Subcutaneous adipose tissue (tissue), 4 donors: ENCODE measurements around the gene TTLL11. TPM values are rescaled to one million over a fixed set of nuclear protein-coding genes. Genes with fewer than 3 reads are reported as not detected.

ENCODE experiments used
- total RNA-seq, 4 donors: library from RNA; depleted of rRNA; stranded (reverse); fragments of >200 nt; gene quantifications; one replicate each; pipeline ENCODE4 v1.1.0, GENCODE V29; 2016
- TF ChIP-seq, protein P1 (sequence below): fragments of 450-650 bp; IDR thresholded peaks from one replicate; pipeline ENCODE4 v1.5.1; 2016; ENCODE audit warnings: low read depth, mild to moderate bottlenecking, control low read depth, antibody characterized with exemption, moderate library complexity

TTLL11 gene
- total RNA-seq, 4 donors from 2014 or later: 4.4 to 8.7 (median 6.4) TPM

DNA sequence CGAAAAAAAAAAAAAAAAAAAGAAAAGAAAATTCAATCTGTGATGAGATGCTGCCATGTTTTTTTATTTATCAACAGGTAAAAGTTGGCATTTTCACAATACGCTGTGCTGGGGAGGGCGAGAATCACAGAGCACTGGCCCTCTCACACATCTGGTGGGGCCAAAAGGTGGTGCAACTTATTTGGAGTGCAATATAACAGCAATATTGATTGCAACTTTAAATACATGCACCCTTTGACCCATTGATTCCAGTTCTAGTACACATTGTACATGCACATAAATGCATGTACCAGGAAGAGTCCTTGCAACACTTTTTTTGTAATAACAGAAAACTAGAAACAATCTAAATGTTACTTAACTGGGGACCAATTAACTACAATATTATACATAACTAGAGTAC lies 282.6 kb downstream of the TTLL11 start:
- TF ChIP-seq, protein P1, sequence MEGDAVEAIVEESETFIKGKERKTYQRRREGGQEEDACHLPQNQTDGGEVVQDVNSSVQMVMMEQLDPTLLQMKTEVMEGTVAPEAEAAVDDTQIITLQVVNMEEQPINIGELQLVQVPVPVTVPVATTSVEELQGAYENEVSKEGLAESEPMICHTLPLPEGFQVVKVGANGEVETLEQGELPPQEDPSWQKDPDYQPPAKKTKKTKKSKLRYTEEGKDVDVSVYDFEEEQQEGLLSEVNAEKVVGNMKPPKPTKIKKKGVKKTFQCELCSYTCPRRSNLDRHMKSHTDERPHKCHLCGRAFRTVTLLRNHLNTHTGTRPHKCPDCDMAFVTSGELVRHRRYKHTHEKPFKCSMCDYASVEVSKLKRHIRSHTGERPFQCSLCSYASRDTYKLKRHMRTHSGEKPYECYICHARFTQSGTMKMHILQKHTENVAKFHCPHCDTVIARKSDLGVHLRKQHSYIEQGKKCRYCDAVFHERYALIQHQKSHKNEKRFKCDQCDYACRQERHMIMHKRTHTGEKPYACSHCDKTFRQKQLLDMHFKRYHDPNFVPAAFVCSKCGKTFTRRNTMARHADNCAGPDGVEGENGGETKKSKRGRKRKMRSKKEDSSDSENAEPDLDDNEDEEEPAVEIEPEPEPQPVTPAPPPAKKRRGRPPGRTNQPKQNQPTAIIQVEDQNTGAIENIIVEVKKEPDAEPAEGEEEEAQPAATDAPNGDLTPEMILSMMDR: no peak

DNA sequence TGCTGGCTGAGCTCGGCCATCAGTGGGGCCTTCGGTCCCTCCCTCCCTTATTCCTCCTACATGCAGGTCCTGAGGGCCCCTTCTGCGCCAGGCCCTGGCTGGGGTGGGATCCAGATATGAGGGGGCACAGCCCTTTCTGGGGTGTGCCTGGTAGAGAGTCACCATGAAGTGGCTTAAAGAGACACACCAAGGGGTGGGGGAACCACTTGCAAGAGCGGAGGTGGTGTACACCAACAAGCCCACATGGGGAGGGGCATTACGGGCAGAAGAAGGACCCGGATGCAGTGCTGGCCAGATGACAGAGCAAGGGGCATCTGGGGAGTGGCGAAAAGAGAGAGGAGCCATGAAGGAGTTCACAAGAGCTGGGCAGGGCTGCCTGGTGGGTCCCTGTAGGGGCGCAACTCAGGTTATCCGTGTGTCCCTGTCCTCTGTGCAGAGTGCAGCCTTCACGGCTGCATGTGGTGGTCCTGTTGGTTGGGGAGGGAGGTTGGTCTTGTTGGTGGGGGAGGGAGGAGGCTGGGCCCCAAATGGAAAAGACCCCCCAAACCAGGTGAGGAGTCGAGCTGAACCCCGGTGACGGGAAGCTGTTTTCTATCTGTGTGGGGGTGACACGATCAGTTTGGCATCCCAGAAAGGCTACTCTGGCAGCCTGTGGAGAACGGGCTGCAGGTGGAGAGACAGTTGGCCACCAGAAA lies 283.6 kb downstream of the TTLL11 start:
- TF ChIP-seq, protein P1: no peak

DNA sequence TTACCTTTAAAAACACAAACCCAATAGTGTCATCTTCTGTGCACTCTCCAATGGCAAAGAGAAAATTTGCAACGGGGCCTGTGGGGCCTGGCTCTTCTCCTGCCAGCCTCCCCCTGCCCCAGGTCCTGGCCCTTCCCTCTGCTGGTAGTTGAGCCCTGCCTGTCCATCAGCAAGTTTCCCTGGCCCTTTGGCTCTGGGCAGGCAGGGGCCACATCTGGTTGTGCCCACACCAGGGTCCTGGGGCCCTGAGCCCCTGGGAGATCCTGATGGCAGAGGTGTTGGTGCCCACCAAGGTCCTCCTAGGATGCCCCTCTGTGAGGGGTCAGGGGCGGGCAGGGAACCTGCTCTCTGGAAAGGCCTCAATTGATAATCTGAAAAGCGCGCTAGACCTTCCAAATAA lies 284.3 kb downstream of the TTLL11 start:
- TF ChIP-seq, protein P1: no peak

DNA sequence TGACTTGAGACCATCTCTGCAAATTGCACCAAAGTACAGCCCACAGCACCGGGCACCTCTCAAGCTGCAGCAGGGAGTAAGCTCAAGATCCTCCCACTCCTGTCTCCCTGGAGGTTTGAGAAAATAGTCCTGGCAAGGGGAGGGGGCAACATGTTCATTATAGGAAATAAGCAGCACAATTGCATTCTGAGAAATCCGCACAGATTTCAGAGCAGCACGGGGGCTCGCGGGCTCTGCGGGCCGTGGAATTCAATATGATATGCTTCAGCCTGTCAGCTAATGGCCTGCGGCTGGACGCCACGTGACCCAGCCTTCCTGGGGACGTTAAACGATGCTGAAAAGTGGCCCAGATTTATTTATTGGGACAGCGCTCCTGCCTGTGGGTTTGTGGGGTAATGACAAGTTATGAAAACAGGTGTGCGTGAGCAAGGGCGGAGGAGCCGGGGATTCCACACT lies 285.3 kb downstream of the TTLL11 start:
- TF ChIP-seq, protein P1: no peak

DNA sequence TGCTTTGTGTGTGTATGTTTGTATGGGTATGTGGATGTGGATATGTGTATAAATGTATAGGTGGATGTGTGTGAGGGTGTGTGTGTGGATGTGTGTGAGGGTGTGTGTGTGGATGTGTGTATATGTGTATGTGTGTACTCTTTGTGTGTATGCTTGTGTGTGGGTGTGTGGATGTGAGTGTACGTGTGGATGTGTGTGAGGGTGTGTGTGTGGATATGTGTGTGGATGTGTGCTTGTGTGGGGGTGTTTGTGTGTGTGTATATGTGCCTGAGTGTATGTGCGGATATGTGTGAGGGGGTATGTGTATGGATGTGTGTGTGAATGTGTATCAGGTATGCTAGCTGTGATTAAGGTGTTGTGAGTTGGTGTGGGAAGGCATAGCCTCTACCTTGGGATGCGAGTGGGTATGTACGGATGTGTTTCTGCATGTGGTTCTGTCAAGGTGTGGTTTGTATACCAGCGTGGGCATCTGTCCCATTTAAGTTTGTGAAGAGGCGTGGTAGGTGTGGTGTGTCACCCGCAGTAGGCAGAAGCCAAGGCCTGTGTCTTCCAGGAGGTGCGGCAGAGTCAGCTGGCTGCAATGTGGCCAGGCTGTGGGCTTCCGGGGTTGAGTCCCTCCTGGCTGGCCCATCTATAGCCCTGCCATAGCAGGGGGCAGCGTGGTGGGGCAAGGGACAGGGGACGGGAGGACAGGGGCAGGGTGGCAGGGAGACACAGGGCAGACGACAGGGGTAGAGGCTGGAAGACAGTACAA lies 285.9 kb downstream of the TTLL11 start:
- TF ChIP-seq, protein P1: no peak

DNA sequence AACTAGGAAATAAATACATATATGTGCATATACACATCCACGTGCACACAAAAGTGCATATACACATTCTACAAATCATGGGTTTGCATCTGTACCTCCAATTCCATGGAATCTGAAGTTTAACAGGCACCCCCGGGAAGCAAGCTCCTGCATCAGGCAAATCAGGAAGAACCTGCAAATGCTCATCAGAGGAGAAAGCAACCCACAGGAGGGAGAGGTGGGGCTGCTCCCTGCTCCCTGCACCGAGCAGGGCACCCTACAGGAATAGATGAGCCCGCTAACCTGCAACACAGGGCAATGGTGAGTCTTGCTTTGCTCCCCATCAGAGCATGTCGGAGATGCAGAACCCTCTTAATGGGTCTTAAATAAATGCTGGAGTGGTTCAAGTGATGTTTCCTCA lies 290.4 kb downstream of the TTLL11 start:
- TF ChIP-seq, protein P1: no peak

DNA sequence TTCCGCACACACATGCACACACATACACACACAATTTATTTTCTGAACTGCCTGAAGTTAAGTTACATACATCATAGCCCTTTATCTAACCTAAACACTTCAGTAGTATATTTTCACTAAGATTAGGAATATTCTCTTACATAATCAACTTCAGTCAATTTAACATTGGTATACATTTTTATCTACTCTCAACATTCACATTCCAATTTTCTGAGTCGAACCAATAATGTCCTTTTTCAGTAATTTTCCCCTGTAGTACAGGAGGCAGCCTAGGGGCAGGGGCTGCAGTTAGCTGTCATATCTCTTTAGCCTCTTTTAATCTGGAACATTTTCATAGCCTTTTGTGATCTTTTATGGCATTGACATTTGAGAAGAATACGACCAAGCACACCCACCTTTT lies 291.5 kb downstream of the TTLL11 start:
- TF ChIP-seq, protein P1: no peak
